ENCODE results near the gene TALDO1. TPM values are rescaled to one million over a fixed set of nuclear protein-coding genes. Genes with fewer than 3 reads are reported as not detected.
A peak's percentile ranks its signal among the peaks of the same experiment; 100 is the strongest.

TALDO1 gene
- total and polyA plus RNA-seq, 2 experiments from 2014 or later: 353 to 402 TPM

GRCh38 chr11:699753-700152, 47.5 kb upstream of the TALDO1 start:
- DNase-seq (ENCODE audit: low spot score): no peak
- H3K36me3 Mint-ChIP-seq (ENCODE audit: low read depth): no peaks in the 10 kb centered on the region; the same call in 2 of the 3 replicates
- H3K9me3 Mint-ChIP-seq: no peaks in the 10 kb centered on the region
- peaks cover 15% of the 10 kb centered on the region for H3K4me1 Mint-ChIP-seq
- H3K27ac ChIP-seq (ENCODE audit: low read depth): 0 out of 2 replicates have a peak overlapping the region, but pooled peaks have one; percentile 19
- no peaks in the 10 kb centered on the region for H3K9me2 ChIP-seq (ENCODE audit: insufficient read depth)
- peaks cover 5% of the 10 kb centered on the region for H4K20me1 ChIP-seq (replicated peaks; ENCODE audit: insufficient read depth)
- H3K27me3 ChIP-seq (ENCODE audit: insufficient read depth): no peaks in the 10 kb centered on the region
- H3K27me3 Mint-ChIP-seq (ENCODE audit: insufficient read depth, low read depth, poor library complexity): peaks cover 7% of the 10 kb centered on the region
- no peaks in the 10 kb centered on the region for H3K36me3 ChIP-seq (ENCODE audit: insufficient read depth)
- no peak for TF ChIP-seq ZNF114 (CRISPR knock-in tag; IDR thresholded peaks at IDR 0.05)
- TF ChIP-seq EZH2phosphoT487 (IDR thresholded peaks at IDR 0.05; ENCODE audit: unreplicated experiment): no peak
- H3K79me2 ChIP-seq (replicated peaks; ENCODE audit: insufficient read depth): 0 out of 2 replicates have a peak, but pooled peaks cover 8% of the 10 kb centered on the region
- H3F3A ChIP-seq (replicated peaks; ENCODE audit: low read depth): peaks cover 31% of the 10 kb centered on the region
- no peak overlapping the region for H3K4me3 ChIP-seq
- no peak overlapping the region for H2AFZ ChIP-seq
- H3K4me2 ChIP-seq: no peak overlapping the region
- H3K4me3 Mint-ChIP-seq: no peak overlapping the region
- H3K27ac Mint-ChIP-seq: no peak overlapping the region
- H3K4me1 ChIP-seq (ENCODE audit: insufficient read depth): peaks cover 13% of the 10 kb centered on the region
- ATAC-seq: no peak

- Histone ChIP-seq H3K4me1 (ENCODE audit: insufficient read depth) (peaks cover 17% of the 10 kb centered on the region), H3K4me2 (no peak overlapping the region), H3K79me2 (replicated peaks; ENCODE audit: insufficient read depth) (0 out of 2 replicates have a peak, but pooled peaks cover under 1% of the 10 kb centered on the region), H3K27me3 (ENCODE audit: insufficient read depth) (no peaks in the 10 kb centered on the region), H3K9me2 (ENCODE audit: insufficient read depth) (no peaks in the 10 kb centered on the region), H3K4me3 (no peak overlapping the region), H3F3A (replicated peaks; ENCODE audit: low read depth) (peaks cover 29% of the 10 kb centered on the region; the same call in 1 of the 2 replicates), H3K36me3 (ENCODE audit: insufficient read depth) (no peaks in the 10 kb centered on the region), H4K20me1 (replicated peaks; ENCODE audit: insufficient read depth) (peaks cover 5% of the 10 kb centered on the region), H2AFZ (no peak overlapping the region), H3K27ac (ENCODE audit: low read depth) (no peak overlapping the region)
- peaks cover 9% of the 10 kb centered on the region for H3K27me3 Mint-ChIP-seq (ENCODE audit: insufficient read depth, low read depth, poor library complexity)
- H3K27ac Mint-ChIP-seq: no peak overlapping the region
- no peak overlapping the region for H3K4me3 Mint-ChIP-seq
- H3K36me3 Mint-ChIP-seq (ENCODE audit: low read depth): no peaks in the 10 kb centered on the region; the same call in 2 of the 3 replicates
- DNase-seq (ENCODE audit: low spot score): no peak
- no peak for ATAC-seq
- H3K4me1 Mint-ChIP-seq: peaks cover 18% of the 10 kb centered on the region
- H3K9me3 Mint-ChIP-seq: no peaks in the 10 kb centered on the region
- TF ChIP-seq CREB1 (CRISPR knock-in tag; IDR thresholded peaks at IDR 0.05; ENCODE audit: low read depth) (no peak), EZH2phosphoT487 (IDR thresholded peaks at IDR 0.05; ENCODE audit: unreplicated experiment) (no peak), ZNF462 (CRISPR knock-in tag; IDR thresholded peaks at IDR 0.05) (no peak), ETS1 (IDR thresholded peaks at IDR 0.05) (no peak), CTCF (conservative IDR thresholded peaks at IDR 0.05; ENCODE audit: low read depth in 2 of 2) (no peak), EZH2 (IDR thresholded peaks at IDR 0.05; ENCODE audit: low read depth, unreplicated experiment) (no peak)
Observed at GRCh38 chr11:701741-702461, 45.4 kb upstream of the TALDO1 start.
